H1 (cell line): ENCODE measurements around the gene TTC39A.

Experiments
- CBX8 ChIP-seq: fragments of 300-800, 300-1000 bp; sonication (generic); IDR thresholded peaks from 2 replicates; pipeline ENCODE4 v1.7.1; 2016; ENCODE audit warnings: low read depth, low read length, borderline replicate concordance
- CEBPB ChIP-seq: IDR thresholded peaks from 2 replicates; pipeline ENCODE4 v1.6.1; 2012; ENCODE audit warnings: low read depth, low read length
- CTCF ChIP-seq, 3 experiments: IDR thresholded peaks; 1 replicate in 2 of 3; 2 replicates in 1 of 3; pipeline versions ENCODE4 v1.5.1 to v1.6.1; 2011; ENCODE audit warnings: low read length in 3 of 3, mild to moderate bottlenecking in 3 of 3, inconsistent platforms in 2 of 3, low read depth in 1 of 3, moderate library complexity in 1 of 3; ENCODE audit not compliant: insufficient read depth in 1 of 3; ENCODE audit errors: control extremely low read depth in 1 of 3
- EP300 ChIP-seq, 2 experiments: IDR thresholded peaks; 1 replicate in 1 of 2; 2 replicates in 1 of 2; pipeline ENCODE4 v1.6.1; 2011 to 2012; ENCODE audit warnings: low read depth in 2 of 2, low read length in 2 of 2, mild to moderate bottlenecking in 2 of 2, borderline replicate concordance in 1 of 2, inconsistent platforms in 1 of 2, moderate library complexity in 1 of 2
- EZH2 ChIP-seq: fragments of 200-600 bp; sonication (generic); IDR thresholded peaks from 2 replicates; pipeline ENCODE4 v1.7.1; 2012; ENCODE audit warnings: low read depth, mild to moderate bottlenecking, moderate library complexity, low read length, inconsistent platforms; ENCODE audit not compliant: severe bottlenecking
- HDAC2 ChIP-seq, 2 experiments: fragments of 300-600 bp in 1 of 2; sonication (generic) in 1 of 2; IDR thresholded peaks; 2 replicates each; pipeline ENCODE4 v1.6.1; 2011 to 2012; ENCODE audit warnings: low read depth in 2 of 2, low read length in 2 of 2, mild to moderate bottlenecking in 2 of 2, moderate library complexity in 2 of 2, borderline replicate concordance in 1 of 2, inconsistent platforms in 1 of 2
- POLR2A ChIP-seq, 2 experiments: IDR thresholded peaks; 1 replicate in 1 of 2; 2 replicates in 1 of 2; pipeline ENCODE4 v1.6.1; 2011; ENCODE audit warnings: low read depth in 2 of 2, low read length in 2 of 2, mild to moderate bottlenecking in 2 of 2; ENCODE audit errors: control extremely low read depth in 1 of 2
- POLR2AphosphoS5 ChIP-seq: IDR thresholded peaks from 2 replicates; pipeline ENCODE4 v1.6.1; 2011; ENCODE audit warnings: low read depth, low read length
- RAD21 ChIP-seq, 2 experiments: IDR thresholded peaks in 1 of 2; conservative IDR thresholded peaks in 1 of 2; 2 replicates each; pipeline ENCODE4 v1.6.1; 2011; ENCODE audit warnings: low read depth in 2 of 2, low read length in 2 of 2, improper control_type of control experiment in 1 of 2, inconsistent platforms in 1 of 2, mild to moderate bottlenecking in 1 of 2, moderate library complexity in 1 of 2
- RXRA ChIP-seq: IDR thresholded peaks from 2 replicates; pipeline ENCODE4 v1.6.1; 2011; ENCODE audit warnings: low read depth, mild to moderate bottlenecking, low read length, moderate library complexity; ENCODE audit not compliant: insufficient read depth
- SP2 ChIP-seq: IDR thresholded peaks from 2 replicates; pipeline ENCODE4 v1.6.1; 2012; ENCODE audit warnings: mild to moderate bottlenecking, low read length, inconsistent platforms
- SP4 ChIP-seq: IDR thresholded peaks from 2 replicates; pipeline ENCODE4 v1.6.1; 2012; ENCODE audit warnings: low read length, inconsistent platforms
- TAF1 ChIP-seq: IDR thresholded peaks from 2 replicates; pipeline ENCODE4 v1.6.1; 2011; ENCODE audit warnings: mild to moderate bottlenecking, low read depth, low read length
- ZNF274 ChIP-seq: IDR thresholded peaks from 2 replicates; pipeline ENCODE4 v1.7.0; 2012; ENCODE audit warnings: low read length, borderline replicate concordance; ENCODE audit errors: extremely low read depth

GRCh38 chr1:51336004-51336403 is 5.6 kb upstream of the TTC39A start:
- no peak for TF ChIP-seq CEBPB
- no peak for TF ChIP-seq TAF1
- no peak for TF ChIP-seq RXRA
- TF ChIP-seq POLR2A (IDR thresholded peaks at IDR 0.05; ENCODE audit: control extremely low read depth in 1 of 2, low read depth in 2 of 2, low read length in 2 of 2), result no peak
- TF ChIP-seq HDAC2 (IDR thresholded peaks at IDR 0.05; ENCODE audit: borderline replicate concordance in 1 of 2, low read depth in 2 of 2, low read length in 2 of 2), result no peak
- TF ChIP-seq CTCF (IDR thresholded peaks at IDR 0.05; ENCODE audit: control extremely low read depth in 1 of 3, insufficient read depth in 1 of 3, low read depth in 1 of 3, low read length in 3 of 3), result no peak
- no peak for TF ChIP-seq CBX8
- no peak for TF ChIP-seq ZNF274
- TF ChIP-seq POLR2AphosphoS5, result no peak
- no peak for TF ChIP-seq EP300 (IDR thresholded peaks at IDR 0.05; ENCODE audit: borderline replicate concordance in 1 of 2, low read depth in 2 of 2, low read length in 2 of 2)
- TF ChIP-seq EZH2, result no peak
- TF ChIP-seq SP4, result no peak
- TF ChIP-seq SP2, result no peak
- TF ChIP-seq RAD21 (IDR thresholded peaks at IDR 0.05 in 1 of 2, conservative IDR thresholded peaks at IDR 0.05 in 1 of 2; ENCODE audit: low read depth in 2 of 2, low read length in 2 of 2), result no peak
